Upper lobe of left lung (tissue), 6 donors: Measurements from ENCODE around the gene PPP4R3A. TPM values are rescaled to one million over a fixed set of nuclear protein-coding genes. Genes with fewer than 3 reads are reported as not detected.

ENCODE experiments used
- ATAC-seq, 2 donors: fragments of 200-7000 bp; cut with Tn5 transposase; one replicate each; pipeline ENCODE4 v1.9.1; 2022; ENCODE audit warnings: mild to moderate bottlenecking in 2 of 2, moderate library complexity in 2 of 2; ENCODE audit not compliant: low FRiP score in 2 of 2
- DNase-seq, 2 donors: peaks; one replicate each; pipeline ENCODE4 v3.0.0-alpha.2; 2019 to 2020
- H3K27ac ChIP-seq, 4 donors: fragments of 200-600 bp; sonication (generic); one replicate each; pipeline ENCODE4 v1.5.1; 2016 to 2019
- H3K27me3 ChIP-seq, 4 donors: fragments of 200-600 bp; sonication (generic); one replicate each; pipeline ENCODE4 v1.5.1; 2017 to 2019
- H3K36me3 ChIP-seq, 4 donors: fragments of 200-600 bp; sonication (generic); one replicate each; pipeline ENCODE4 v1.5.1; 2016 to 2019
- H3K4me1 ChIP-seq, 4 donors: fragments of 200-600 bp; sonication (generic); one replicate each; pipeline ENCODE4 v1.5.1; 2018 to 2019
- H3K4me3 ChIP-seq, 4 donors: fragments of 200-600 bp; sonication (generic); one replicate each; pipeline ENCODE4 v1.5.1; 2017 to 2019; ENCODE audit warnings: mild to moderate bottlenecking in 2 of 4, moderate library complexity in 1 of 4
- H3K9me3 ChIP-seq, 4 donors: fragments of 200-600 bp; sonication (generic); one replicate each; pipeline ENCODE4 v1.5.1; 2018 to 2019
- EP300 ChIP-seq, 4 donors: sonication (generic); formaldehyde crosslinking; IDR thresholded peaks; one replicate each; pipeline ENCODE4 v1.5.1; 2017; ENCODE audit warnings: antibody characterized with exemption in 4 of 4, control low read depth in 2 of 4
- POLR2A ChIP-seq, 4 donors: fragments of 450-650 bp; IDR thresholded peaks; one replicate each; pipeline ENCODE4 v1.5.1; 2016 to 2017; ENCODE audit warnings: antibody characterized with exemption in 4 of 4, mild to moderate bottlenecking in 2 of 4
- POLR2AphosphoS5 ChIP-seq, 2 donors: sonication (generic); formaldehyde crosslinking; IDR thresholded peaks; one replicate each; pipeline ENCODE4 v1.5.1; 2017; ENCODE audit warnings: antibody characterized with exemption in 2 of 2
- WGBS, 2 donors: methylation state at CpG; one replicate each; pipeline ENCODE4 v1.1.5; 2017 to 2018; 5-methylcytosine and 5-hydroxymethylcytosine counted together
- total RNA-seq, 6 donors: library from RNA; depleted of rRNA in 4 of 6; stranded (reverse); fragments of >200 nt in 4 of 6; gene quantifications; one replicate each; pipeline versions ENCODE4 v1.1.0 to v1.2.1, GENCODE V29; 2016 to 2021
- TF ChIP-seq, protein P1 (sequence below), 6 experiments: fragments of 450-650 bp in 4 of 6; fragments of 200-600 bp in 2 of 6; sonication (generic) in 2 of 6; IDR thresholded peaks; one replicate each; pipeline ENCODE4 v1.5.1; 2016 to 2019; ENCODE audit warnings: antibody characterized with exemption in 6 of 6
- donor health status: DM: no; HTN: no; CAD: no; lungs with moderate emphysema.
- donor health status: DM: no; HTN: yes; CAD: no; lungs with severe emphysema.

Gene PPP4R3A
- total RNA-seq, 6 donors from 2014 or later, result 67.9 to 111 (median 77.0) TPM

DNA sequence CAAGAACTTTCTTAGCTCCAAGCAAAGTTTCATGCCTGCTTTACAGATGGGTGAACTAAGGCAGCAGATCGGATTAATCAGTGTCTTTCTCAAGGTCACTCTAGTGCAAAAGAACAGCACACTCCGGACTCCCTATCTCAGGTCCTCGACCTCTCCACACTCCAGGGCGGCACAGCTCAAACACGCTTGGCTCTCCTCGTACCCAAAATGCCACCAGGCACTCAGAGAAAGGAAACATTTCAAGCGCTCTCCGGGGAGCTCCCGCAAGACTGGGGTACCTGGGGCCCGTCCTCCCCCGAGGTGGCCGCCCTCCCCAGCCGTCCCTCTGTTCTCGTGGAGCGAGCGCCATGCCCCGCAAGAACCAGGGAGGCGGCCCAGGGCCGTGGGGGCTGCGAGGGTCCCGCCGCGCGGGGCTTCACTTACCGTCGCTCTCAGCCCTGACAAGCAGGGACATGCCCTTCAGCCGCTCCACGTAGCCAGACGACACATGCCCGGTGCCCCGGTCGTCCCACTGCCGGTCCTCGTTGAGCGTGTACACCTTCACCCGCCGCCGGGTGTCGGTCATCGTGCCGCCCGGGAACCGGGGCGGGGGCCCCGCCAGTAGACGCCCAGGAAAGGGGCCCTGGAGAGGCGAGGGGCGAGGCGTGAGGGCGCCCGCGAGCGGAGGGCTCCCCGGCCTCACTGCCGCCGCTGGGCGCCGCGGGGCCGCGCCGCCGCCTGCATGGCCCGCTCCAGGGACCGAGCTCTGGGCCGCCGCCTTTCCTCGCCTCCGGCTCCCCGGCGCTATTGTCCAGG lies 830 bp downstream of the PPP4R3A start:
- WGBS, 2 donors, result 0 to 3% methylated on average over 8 of the region's 71 CpGs
- peak; percentile 0 to 1 for ATAC-seq
- DNase-seq, result peak in 1 of 2 donors; percentile 54

DNA sequence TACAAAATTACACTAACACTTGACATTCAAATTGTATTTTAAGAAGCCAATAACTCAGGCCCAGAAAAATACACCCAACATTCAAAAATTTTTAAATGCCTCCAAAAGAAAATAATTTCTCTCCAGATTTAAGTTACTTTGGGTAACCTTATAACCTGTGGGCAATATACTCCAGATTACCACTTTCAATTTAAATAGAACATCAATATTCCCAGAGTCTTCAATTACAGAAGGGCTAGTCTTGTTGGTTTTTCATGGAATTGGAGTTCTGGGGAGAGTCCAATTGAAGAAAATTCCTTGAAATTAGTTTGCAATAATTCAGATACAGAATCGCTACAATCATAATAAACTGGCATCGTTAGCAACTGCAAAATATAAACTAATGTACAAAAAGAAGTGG lies 2.0 kb downstream of the PPP4R3A start:
- ATAC-seq (no peak), DNase-seq (no peak)
- Histone ChIP-seq H3K9me3 (no peaks in the 10 kb centered on the region), H3K27me3 (no peaks in the 10 kb centered on the region), H3K36me3 (peaks cover 3 to 14% (median 5%) of the 10 kb centered on the region in 4 donors), H3K27ac (peak overlapping the region in 1 of 4 donors; percentile 100), H3K4me1 (peaks cover 25 to 47% (median 43%) of the 10 kb centered on the region in 4 donors), H3K4me3 (peak overlapping the region; percentile 91 to 95 (median 94))
- 10 to 13% methylated on average over 2 of the region's 2 CpGs for WGBS, 2 donors
- no peak for TF ChIP-seq EP300 (IDR thresholded peaks at IDR 0.05)
- TF ChIP-seq POLR2A (IDR thresholded peaks at IDR 0.05), result no peak
- no peak for TF ChIP-seq POLR2AphosphoS5 (IDR thresholded peaks at IDR 0.05)
- TF ChIP-seq, protein P1, sequence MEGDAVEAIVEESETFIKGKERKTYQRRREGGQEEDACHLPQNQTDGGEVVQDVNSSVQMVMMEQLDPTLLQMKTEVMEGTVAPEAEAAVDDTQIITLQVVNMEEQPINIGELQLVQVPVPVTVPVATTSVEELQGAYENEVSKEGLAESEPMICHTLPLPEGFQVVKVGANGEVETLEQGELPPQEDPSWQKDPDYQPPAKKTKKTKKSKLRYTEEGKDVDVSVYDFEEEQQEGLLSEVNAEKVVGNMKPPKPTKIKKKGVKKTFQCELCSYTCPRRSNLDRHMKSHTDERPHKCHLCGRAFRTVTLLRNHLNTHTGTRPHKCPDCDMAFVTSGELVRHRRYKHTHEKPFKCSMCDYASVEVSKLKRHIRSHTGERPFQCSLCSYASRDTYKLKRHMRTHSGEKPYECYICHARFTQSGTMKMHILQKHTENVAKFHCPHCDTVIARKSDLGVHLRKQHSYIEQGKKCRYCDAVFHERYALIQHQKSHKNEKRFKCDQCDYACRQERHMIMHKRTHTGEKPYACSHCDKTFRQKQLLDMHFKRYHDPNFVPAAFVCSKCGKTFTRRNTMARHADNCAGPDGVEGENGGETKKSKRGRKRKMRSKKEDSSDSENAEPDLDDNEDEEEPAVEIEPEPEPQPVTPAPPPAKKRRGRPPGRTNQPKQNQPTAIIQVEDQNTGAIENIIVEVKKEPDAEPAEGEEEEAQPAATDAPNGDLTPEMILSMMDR (IDR thresholded peaks at IDR 0.05), result no peak

More for the DNA sequence above, 830 bp downstream of the PPP4R3A start:
- H3K36me3 ChIP-seq, result peaks cover 0 to 7% (median 4%) of the 10 kb centered on the region in 4 donors
- no peak for TF ChIP-seq EP300 (IDR thresholded peaks at IDR 0.05)
- peak in 2 of 4 donors; percentile 26 to 36 for TF ChIP-seq POLR2A (IDR thresholded peaks at IDR 0.05)
- peak overlapping the region; percentile 98 to 100 (median 100) for H3K27ac ChIP-seq
- H3K4me1 ChIP-seq, result peaks cover 21 to 39% (median 35%) of the 10 kb centered on the region in 4 donors
- H3K27me3 ChIP-seq, result no peaks in the 10 kb centered on the region
- H3K9me3 ChIP-seq, result no peaks in the 10 kb centered on the region
- H3K4me3 ChIP-seq, result peak overlapping the region; percentile 91 to 95 (median 94)

DNA sequence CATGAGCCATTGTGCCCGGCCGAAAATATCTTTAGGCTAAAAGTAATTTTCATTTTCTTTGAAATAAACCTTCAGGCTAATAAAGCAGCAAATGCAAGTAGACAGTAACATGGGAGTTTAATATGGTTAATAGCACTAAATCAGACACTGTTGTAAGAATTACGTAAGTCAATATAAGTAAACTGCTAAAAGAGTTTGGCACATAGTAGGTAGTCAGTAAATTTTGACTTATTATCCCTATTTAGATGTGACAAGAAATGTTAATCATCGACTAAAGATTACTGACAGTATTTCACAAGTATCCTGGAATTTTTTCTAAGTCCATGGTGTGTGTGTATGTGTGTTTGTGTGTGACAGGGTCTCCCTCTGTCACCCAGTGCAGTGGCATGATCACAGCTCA lies 3.9 kb downstream of the PPP4R3A start:
- TF ChIP-seq POLR2AphosphoS5 (IDR thresholded peaks at IDR 0.05), result no peak
- TF ChIP-seq EP300 (IDR thresholded peaks at IDR 0.05), result no peak
- TF ChIP-seq, protein P1 (IDR thresholded peaks at IDR 0.05), result no peak
- no peak for TF ChIP-seq POLR2A (IDR thresholded peaks at IDR 0.05)
- Histone ChIP-seq H3K27ac (no peak overlapping the region), H3K27me3 (no peaks in the 10 kb centered on the region), H3K4me3 (peak overlapping the region in 1 of 4 donors; percentile 18), H3K9me3 (no peaks in the 10 kb centered on the region), H3K36me3 (peaks cover 4 to 14% (median 7%) of the 10 kb centered on the region in 4 donors), H3K4me1 (peaks cover 39 to 56% (median 54%) of the 10 kb centered on the region in 4 donors)
- no peak for DNase-seq
- ATAC-seq, result no peak
- WGBS, 2 donors, result 90 to 96% methylated on average over 4 of the region's 4 CpGs

DNA sequence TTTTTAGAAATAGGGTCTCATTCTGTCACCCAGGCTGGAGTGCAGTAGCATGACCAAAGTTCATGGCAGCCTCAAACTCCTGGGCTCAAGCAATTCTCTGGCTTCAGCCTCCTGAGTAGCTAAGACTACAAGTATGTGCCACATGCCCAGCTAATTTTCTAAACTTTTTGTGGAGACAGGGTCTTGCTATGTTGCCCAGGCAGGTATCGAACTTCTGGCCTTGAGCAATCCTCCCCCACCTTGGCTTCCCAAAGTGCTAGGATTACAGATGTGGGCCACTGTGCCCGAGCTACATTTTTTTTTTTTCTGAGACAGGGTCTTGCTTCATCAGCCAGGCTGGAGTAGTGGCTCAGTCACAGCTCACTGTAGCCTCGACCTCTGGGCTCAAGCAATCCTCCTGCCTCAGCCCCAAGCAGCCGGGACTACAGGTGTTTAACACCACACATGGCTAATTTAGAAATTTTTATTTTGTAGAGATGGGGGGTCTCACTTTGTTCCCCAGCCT lies 7.1 kb downstream of the PPP4R3A start:
- H3K9me3 ChIP-seq, result no peaks in the 10 kb centered on the region
- H3K4me3 ChIP-seq, result no peak overlapping the region
- H3K4me1 ChIP-seq, result peaks cover 49 to 68% (median 59%) of the 10 kb centered on the region in 4 donors
- no peak for DNase-seq
- TF ChIP-seq POLR2AphosphoS5 (IDR thresholded peaks at IDR 0.05) (no peak), POLR2A (IDR thresholded peaks at IDR 0.05) (no peak), EP300 (IDR thresholded peaks at IDR 0.05) (no peak)
- TF ChIP-seq, protein P1 (IDR thresholded peaks at IDR 0.05), result no peak
- H3K27ac ChIP-seq, result no peak overlapping the region
- ATAC-seq, result no peak
- WGBS, 2 donors, result 77 to 88% methylated on average over 4 of the region's 4 CpGs
- no peaks in the 10 kb centered on the region for H3K27me3 ChIP-seq
- peaks cover 4 to 20% (median 7%) of the 10 kb centered on the region in 4 donors for H3K36me3 ChIP-seq
